Activated CD8-positive, alpha-beta T cell treated with anti-CD3 and anti-CD28 coated beads for 36 hours (primary cell): Measurements from ENCODE around the gene NKAIN2. TPM values are rescaled to one million over a fixed set of nuclear protein-coding genes. Genes with fewer than 3 reads are reported as not detected.
"Not testable (repeated sequence)": the region's sequence is repeated elsewhere in the genome, so short reads cannot be mapped to it uniquely, and the experiment has no call there.

Experiments
- ATAC-seq: fragments of 200-7000 bp; cut with Tn5 transposase; one replicate; pipeline ENCODE4 v1.10.0; 2021; ENCODE audit warnings: mild to moderate bottlenecking, moderate library complexity
- CTCF ChIA-PET: fragments of 350-600 bp; sonication (Branson Sonifier 250); formaldehyde crosslinking; loops from one replicate; lab custom pipeline; 2021; ENCODE audit warnings: antibody characterized with exemption; lab: Charles Lee
- POLR2A ChIA-PET: fragments of 350-600 bp; sonication (Branson Sonifier 250); formaldehyde crosslinking; loops from one replicate; lab custom pipeline; 2021; ENCODE audit warnings: antibody characterized with exemption; lab: Charles Lee
- DNase-seq: peaks from one replicate; pipeline ENCODE4 v3.0.0-alpha.2; 2020
- H3K27ac Mint-ChIP-seq: one replicate; pipeline ENCODE4 v1.8.0; 2021; ENCODE audit warnings: mild to moderate bottlenecking, mixed read lengths
- H3K27me3 Mint-ChIP-seq: one replicate; pipeline ENCODE4 v1.8.0; 2021; ENCODE audit warnings: mixed read lengths
- H3K36me3 Mint-ChIP-seq: one replicate; pipeline ENCODE4 v1.8.0; 2021; ENCODE audit warnings: low read depth, mixed read lengths
- H3K4me1 Mint-ChIP-seq: one replicate; pipeline ENCODE4 v1.8.0; 2021; ENCODE audit warnings: low read depth, mixed read lengths
- H3K4me3 Mint-ChIP-seq: one replicate; pipeline ENCODE4 v1.8.0; 2021; ENCODE audit warnings: mild to moderate bottlenecking, moderate library complexity, mixed read lengths
- H3K9me3 Mint-ChIP-seq: one replicate; pipeline ENCODE4 v1.8.0; 2021; ENCODE audit warnings: mixed read lengths
- CTCF ChIP-seq: fragments of 200-600 bp; IDR thresholded peaks from one replicate; pipeline ENCODE4 v1.8.0; 2022; ENCODE audit warnings: antibody characterized with exemption, mild to moderate bottlenecking
- intact Hi-C: fragments of 100-400 bp; cut with micrococcal nuclease; formaldehyde crosslinking; loops from one replicate; pipeline ENCODE4 v1.10.0; 2022
- total RNA-seq, 2 experiments: library from RNA; stranded (reverse); gene quantifications; one replicate each; pipeline ENCODE4 v1.2.3, GENCODE V29; 2021

NKAIN2 gene
- total RNA-seq, 2 experiments from 2014 or later = not detected

- no peak for DNase-seq
- intact Hi-C loops = no loop called here
- H3K27ac Mint-ChIP-seq = no peak overlapping the region
Observed at GRCh38 chr6:123967905-123968304, 164.2 kb downstream of the NKAIN2 start.

GRCh38 chr6:123972600-123973294 is 169.1 kb downstream of the NKAIN2 start:
- TF ChIP-seq CTCF = no peak
- intact Hi-C loops = no loop called here
- H3K36me3 Mint-ChIP-seq = no peaks in the 10 kb centered on the region
- no peaks in the 10 kb centered on the region for H3K9me3 Mint-ChIP-seq
- ATAC-seq = no peak
- ChIA-PET CTCF (no interaction called here), POLR2A (no interaction called here)
- no peak for DNase-seq
- H3K4me3 Mint-ChIP-seq = no peak overlapping the region
- H3K4me1 Mint-ChIP-seq = no peaks in the 10 kb centered on the region
- no peak overlapping the region for H3K27ac Mint-ChIP-seq
- no peaks in the 10 kb centered on the region for H3K27me3 Mint-ChIP-seq

More at GRCh38 chr6:123967905-123968304, 164.2 kb downstream of the NKAIN2 start:
- no peaks in the 10 kb centered on the region for H3K27me3 Mint-ChIP-seq
- POLR2A ChIA-PET = no interaction called here
- TF ChIP-seq CTCF = no peak
- CTCF ChIA-PET = no interaction called here
- H3K4me1 Mint-ChIP-seq = no peaks in the 10 kb centered on the region
- ATAC-seq = no peak
- H3K4me3 Mint-ChIP-seq = no peak overlapping the region
- no peaks in the 10 kb centered on the region for H3K9me3 Mint-ChIP-seq
- no peaks in the 10 kb centered on the region for H3K36me3 Mint-ChIP-seq

- Mint-ChIP-seq H3K4me1 (no peaks in the 10 kb centered on the region), H3K36me3 (no peaks in the 10 kb centered on the region), H3K4me3 (no peak overlapping the region), H3K27ac (no peak overlapping the region), H3K9me3 (no peaks in the 10 kb centered on the region), H3K27me3 (no peaks in the 10 kb centered on the region)
- CTCF ChIA-PET = interaction anchor here (1.3 kb wide), 1 partner anchor 18 kb away, joined by 3 read pairs; no protein-coding TSS in a partner anchor
- POLR2A ChIA-PET = no interaction called here
- DNase-seq (no peak), ATAC-seq (no peak)
- TF ChIP-seq CTCF = no peak
- intact Hi-C loops = no loop called here
Observed at GRCh38 chr6:123980311-123980710, 176.6 kb downstream of the NKAIN2 start.

- ATAC-seq = no peak
- no peak for DNase-seq
- Mint-ChIP-seq H3K4me3 (no peak overlapping the region), H3K9me3 (no peaks in the 10 kb centered on the region), H3K4me1 (no peaks in the 10 kb centered on the region), H3K27ac (no peak overlapping the region), H3K27me3 (no peaks in the 10 kb centered on the region), H3K36me3 (no peaks in the 10 kb centered on the region)
- ChIA-PET CTCF (no interaction called here), POLR2A (no interaction called here)
- intact Hi-C loops = no loop called here
- no peak for TF ChIP-seq CTCF
Observed at GRCh38 chr6:123986938-123987337, 183.3 kb downstream of the NKAIN2 start.

GRCh38 chr6:123989918-123990317 is 186.3 kb downstream of the NKAIN2 start:
- H3K9me3 Mint-ChIP-seq, ATAC-seq, H3K4me1 Mint-ChIP-seq, CTCF ChIA-PET, intact Hi-C loops, POLR2A ChIA-PET, H3K27ac Mint-ChIP-seq, H3K27me3 Mint-ChIP-seq, DNase-seq, H3K4me3 Mint-ChIP-seq, H3K36me3 Mint-ChIP-seq: not testable (repeated sequence)
